Ascending aorta (tissue), 2 donors: Measurements from ENCODE around the gene NUTF2. TPM values are rescaled to one million over a fixed set of nuclear protein-coding genes. Genes with fewer than 3 reads are reported as not detected.

ENCODE experiments used
- DNase-seq, 2 donors: peaks; one replicate each; pipeline ENCODE4 v3.0.0-alpha.2; 2019; ENCODE audit warnings: low spot score in 2 of 2
- H3K27ac ChIP-seq, 2 donors: fragments of 200-600 bp; sonication (generic); one replicate each; pipeline ENCODE4 v1.5.1; 2016 to 2017; ENCODE audit warnings: mild to moderate bottlenecking in 1 of 2
- H3K27me3 ChIP-seq: fragments of 200-600 bp; sonication (generic); one replicate; pipeline ENCODE4 v1.5.1; 2017
- H3K36me3 ChIP-seq, 2 donors: fragments of 200-600 bp; sonication (generic); one replicate each; pipeline ENCODE4 v1.5.1; 2016
- H3K4me1 ChIP-seq, 2 donors: fragments of 200-600 bp; sonication (generic); one replicate each; pipeline ENCODE4 v1.5.1; 2016 to 2017; ENCODE audit warnings: mild to moderate bottlenecking in 1 of 2
- H3K4me3 ChIP-seq, 2 donors: fragments of 200-600 bp; sonication (generic); one replicate each; pipeline ENCODE4 v1.5.1; 2016 to 2017; ENCODE audit warnings: mild to moderate bottlenecking in 1 of 2
- H3K9me3 ChIP-seq, 2 donors: fragments of 200-600 bp; sonication (generic); one replicate each; pipeline ENCODE4 v1.5.1; 2016
- CTCF ChIP-seq, 3 experiments: fragments of 200-600 bp in 2 of 3; fragments of 450-650 bp in 1 of 3; sonication (generic) in 2 of 3; IDR thresholded peaks; one replicate each; pipeline ENCODE4 v1.5.1; 2016 to 2019; ENCODE audit warnings: antibody characterized with exemption in 3 of 3, mild to moderate bottlenecking in 1 of 3, moderate library complexity in 1 of 3
- intact Hi-C: fragments of 100-400 bp; cut with DNase I; formaldehyde crosslinking; loops from one replicate; pipeline ENCODE4 v1.15.1; 2023
- total RNA-seq: library from RNA; depleted of rRNA; stranded (reverse); fragments of >200 nt; gene quantifications from one replicate; pipeline ENCODE4 v1.1.0, GENCODE V29; 2016

NUTF2 gene
- total RNA-seq, 1 donor from 2014 or later, result 156 TPM

DNA sequence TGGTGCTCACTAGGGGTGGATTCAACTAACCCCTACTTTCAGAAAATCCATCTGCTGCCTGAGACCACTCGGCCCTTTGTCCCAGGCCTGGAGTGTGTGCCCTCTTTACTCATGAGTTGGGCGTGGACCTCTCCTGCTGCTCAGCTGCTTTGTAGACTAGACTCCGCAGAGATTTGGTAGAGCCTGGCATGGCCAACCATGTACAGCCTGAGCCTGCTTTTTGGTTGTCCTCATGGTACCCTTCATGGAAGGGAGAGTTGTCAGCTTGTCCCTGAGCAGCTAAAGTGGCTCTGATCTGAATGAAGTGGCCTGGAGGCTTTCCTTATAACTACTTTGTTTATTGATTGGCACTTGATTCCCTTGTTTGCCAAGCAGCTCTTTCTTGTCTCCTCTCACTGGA lies 27.6 kb downstream of the NUTF2 start:
- Histone ChIP-seq H3K9me3 (no peaks in the 10 kb centered on the region), H3K27me3 (no peaks in the 10 kb centered on the region), H3K4me3 (peak overlapping the region; percentile 87 to 91), H3K27ac (no peak overlapping the region), H3K4me1 (peaks cover 0 to 15% of the 10 kb centered on the region in 2 donors), H3K36me3 (peaks cover 58 to 59% of the 10 kb centered on the region in 2 donors)
- TF ChIP-seq CTCF (IDR thresholded peaks at IDR 0.05), result no peak
- intact Hi-C loops, result loop anchor here (5.0 kb wide), 1 partner anchor 42 kb away; no protein-coding TSS in a partner anchor
- DNase-seq, result no peak

- no peak overlapping the region for H3K27ac ChIP-seq
- no peak overlapping the region for H3K4me3 ChIP-seq
- H3K27me3 ChIP-seq, result no peaks in the 10 kb centered on the region
- intact Hi-C loops, result no loop called here
- no peaks in the 10 kb centered on the region for H3K9me3 ChIP-seq
- DNase-seq, result no peak
- peaks cover 64% of the 10 kb centered on the region in 2 donors for H3K36me3 ChIP-seq
- TF ChIP-seq CTCF (IDR thresholded peaks at IDR 0.05), result no peak
- peaks cover 0 to 15% of the 10 kb centered on the region in 2 donors for H3K4me1 ChIP-seq
Measured at GRCh38 chr16:67877064-67877463, 30.3 kb downstream of the NUTF2 start.

DNA sequence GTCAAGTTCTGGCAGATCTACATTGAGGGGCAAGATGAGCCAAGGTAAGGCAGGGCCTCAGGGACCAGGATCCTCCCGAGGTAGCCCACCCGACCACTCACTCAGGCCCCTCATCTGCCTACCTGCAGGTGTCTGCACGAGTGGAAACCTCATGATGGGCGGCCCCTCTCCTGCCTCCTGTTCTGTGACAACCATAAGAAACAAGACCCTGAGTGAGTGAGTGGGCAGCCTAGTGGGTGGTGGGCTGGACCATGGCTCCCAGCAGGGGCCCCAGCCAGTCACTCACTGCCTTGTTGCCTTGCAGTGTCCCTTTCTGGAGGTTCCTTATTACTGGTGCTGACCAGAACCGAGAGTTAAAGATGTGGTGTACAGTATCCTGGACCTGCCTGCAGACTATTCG lies 31.5 kb downstream of the NUTF2 start:
- no peak for DNase-seq
- Histone ChIP-seq H3K36me3 (peaks cover 75 to 76% of the 10 kb centered on the region in 2 donors), H3K4me1 (peaks cover 0 to 11% of the 10 kb centered on the region in 2 donors), H3K9me3 (no peaks in the 10 kb centered on the region), H3K27me3 (no peaks in the 10 kb centered on the region), H3K27ac (no peak overlapping the region), H3K4me3 (no peak overlapping the region)
- TF ChIP-seq CTCF (IDR thresholded peaks at IDR 0.05), result no peak
- intact Hi-C loops, result no loop called here

DNA sequence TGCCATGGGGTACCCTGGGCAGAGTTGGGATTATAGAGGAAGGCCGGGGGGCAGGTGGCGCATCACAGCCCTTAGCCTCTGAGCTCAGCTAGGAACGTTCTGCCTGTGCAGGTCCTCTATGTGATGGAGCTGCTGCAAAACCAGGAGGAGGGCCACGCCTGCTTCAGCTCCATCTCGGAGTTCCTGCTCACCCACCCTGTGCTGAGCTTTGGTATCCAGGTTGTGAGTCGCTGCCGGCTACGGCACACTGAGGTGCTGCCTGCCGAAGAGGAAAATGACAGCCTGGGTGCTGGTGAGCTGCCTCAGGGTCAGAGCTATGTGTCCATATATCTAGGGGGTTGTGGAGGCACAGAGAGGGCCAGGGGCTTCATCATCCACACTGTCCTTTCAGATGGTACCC lies 32.1 kb downstream of the NUTF2 start:
- Histone ChIP-seq H3K27me3 (no peaks in the 10 kb centered on the region), H3K9me3 (no peaks in the 10 kb centered on the region), H3K4me3 (no peak overlapping the region), H3K4me1 (peaks cover under 1 to 11% of the 10 kb centered on the region in 2 donors), H3K27ac (no peak overlapping the region), H3K36me3 (peaks cover 79 to 82% of the 10 kb centered on the region in 2 donors)
- no peak for TF ChIP-seq CTCF (IDR thresholded peaks at IDR 0.05)
- intact Hi-C loops, result no loop called here
- DNase-seq, result no peak

DNA sequence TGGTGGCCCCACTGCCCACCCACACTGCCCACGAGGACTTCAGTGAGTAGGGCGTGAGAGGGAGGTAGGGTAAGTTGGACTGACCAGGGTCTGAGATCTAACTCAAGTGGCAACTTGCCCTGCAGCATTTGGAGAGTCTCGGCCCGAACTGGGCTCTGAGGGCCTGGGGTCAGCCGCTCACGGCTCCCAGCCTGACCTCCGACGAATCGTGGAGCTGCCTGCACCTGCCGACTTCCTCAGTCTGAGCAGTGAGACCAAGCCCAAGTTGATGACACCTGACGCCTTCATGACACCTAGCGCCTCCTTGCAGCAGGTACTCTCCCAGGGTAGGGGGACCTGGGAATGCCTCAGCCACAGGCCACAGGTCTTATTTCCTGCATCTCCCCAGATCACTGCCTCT lies 32.7 kb downstream of the NUTF2 start:
- no peaks in the 10 kb centered on the region for H3K27me3 ChIP-seq
- H3K4me1 ChIP-seq, result peaks cover 6 to 11% of the 10 kb centered on the region in 2 donors
- TF ChIP-seq CTCF (IDR thresholded peaks at IDR 0.05), result no peak
- no peak overlapping the region for H3K4me3 ChIP-seq
- intact Hi-C loops, result no loop called here
- H3K9me3 ChIP-seq, result no peaks in the 10 kb centered on the region
- no peak for DNase-seq
- H3K27ac ChIP-seq, result no peak overlapping the region
- peaks cover 83 to 87% of the 10 kb centered on the region in 2 donors for H3K36me3 ChIP-seq

DNA sequence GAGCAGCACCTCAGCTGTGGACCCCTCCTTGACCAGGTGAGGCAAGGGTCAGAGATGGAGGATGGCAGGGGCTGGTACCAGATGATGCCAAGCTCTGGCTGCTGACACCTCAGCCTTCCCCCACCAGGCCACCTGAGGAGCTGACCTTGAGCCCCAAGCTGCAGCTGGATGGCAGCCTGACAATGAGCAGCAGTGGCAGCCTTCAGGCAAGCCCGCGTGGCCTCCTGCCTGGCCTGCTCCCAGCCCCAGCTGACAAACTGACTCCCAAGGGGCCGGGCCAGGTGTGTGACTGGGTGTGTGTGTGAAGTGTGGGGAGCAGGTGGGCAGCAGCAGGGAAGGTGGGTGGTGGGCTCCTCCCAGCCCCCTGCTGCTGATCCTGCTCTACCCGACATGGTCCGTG lies 33.2 kb downstream of the NUTF2 start:
- Histone ChIP-seq H3K4me1 (peaks cover 6 to 11% of the 10 kb centered on the region in 2 donors), H3K36me3 (peaks cover 83 to 87% of the 10 kb centered on the region in 2 donors), H3K9me3 (no peaks in the 10 kb centered on the region), H3K27ac (no peak overlapping the region), H3K27me3 (no peaks in the 10 kb centered on the region), H3K4me3 (no peak overlapping the region)
- intact Hi-C loops, result loop anchor here (5.0 kb wide), 1 partner anchor 162 kb away; no protein-coding TSS in a partner anchor
- TF ChIP-seq CTCF (IDR thresholded peaks at IDR 0.05), result no peak
- no peak for DNase-seq
